ENCODE results near the gene TRABD2B.
"Not testable (repeated sequence)": the region's sequence is repeated elsewhere in the genome, so short reads cannot be mapped to it uniquely, and the experiment has no call there.

TRABD2B gene

GRCh38 chr1:47963568-47964358 is 33.4 kb downstream of the TRABD2B start:
- no peak for DNase-seq

GRCh38 chr1:47962750-47963492 is 34.3 kb downstream of the TRABD2B start:
- DNase-seq: no peak

GRCh38 chr1:47961835-47962234 is 35.4 kb downstream of the TRABD2B start:
- DNase-seq: not testable (repeated sequence)

- DNase-seq: not testable (repeated sequence)
Measured at GRCh38 chr1:47956491-47956890, 40.7 kb downstream of the TRABD2B start.

- DNase-seq: no peak
Measured at GRCh38 chr1:47953661-47954060, 43.5 kb downstream of the TRABD2B start.

- no peak for DNase-seq
Measured at GRCh38 chr1:47951545-47952235, 45.5 kb downstream of the TRABD2B start.

GRCh38 chr1:47951026-47951425 is 46.2 kb downstream of the TRABD2B start:
- DNase-seq: no peak

GRCh38 chr1:47950471-47950870 is 46.7 kb downstream of the TRABD2B start:
- DNase-seq: no peak

- no peak for DNase-seq
Measured at GRCh38 chr1:47948126-47948525, 49.1 kb downstream of the TRABD2B start.

- no peak for DNase-seq
Measured at GRCh38 chr1:47947531-47947930, 49.7 kb downstream of the TRABD2B start.

GRCh38 chr1:47944561-47944960 is 52.6 kb downstream of the TRABD2B start:
- no peak for DNase-seq

- no peak for DNase-seq
Measured at GRCh38 chr1:47942240-47942629, 55.0 kb downstream of the TRABD2B start.

- no peak for DNase-seq
Measured at GRCh38 chr1:47941609-47942239, 55.5 kb downstream of the TRABD2B start.

- DNase-seq: no peak
Measured at GRCh38 chr1:47940779-47941178, 56.4 kb downstream of the TRABD2B start.

GRCh38 chr1:47940326-47940725 is 56.9 kb downstream of the TRABD2B start:
- DNase-seq: no peak

- DNase-seq: no peak
Measured at GRCh38 chr1:47938520-47938919, 58.7 kb downstream of the TRABD2B start.

GRCh38 chr1:47937586-47938254 is 59.5 kb downstream of the TRABD2B start:
- DNase-seq: no peak

GRCh38 chr1:47936916-47937551 is 60.2 kb downstream of the TRABD2B start:
- DNase-seq: no peak

GRCh38 chr1:47935856-47936255 is 61.3 kb downstream of the TRABD2B start:
- DNase-seq: no peak

- DNase-seq: no peak
Measured at GRCh38 chr1:47935163-47935562, 62.0 kb downstream of the TRABD2B start.

GRCh38 chr1:47934243-47934805 is 62.9 kb downstream of the TRABD2B start:
- no peak for DNase-seq

GRCh38 chr1:47932743-47933142 is 64.4 kb downstream of the TRABD2B start:
- no peak for DNase-seq

Data from NCI-H526 treated with DMSO at 0.1 percent for 48 hours (cell line).